Measurements from ENCODE around the gene LEMD3.
A peak's percentile ranks its signal among the peaks of the same experiment; 100 is the strongest.

Gene LEMD3

GRCh38 chr12:65169320-65170208 lies at the start of gene LEMD3:
Gene LEMD3, plus strand, starts transcription at chr12:65169583. Its CDS starts 14 bp downstream, at chr12:65169597.
- DNase-seq (ENCODE audit: low spot score), result peak; percentile 91

- DNase-seq (ENCODE audit: low spot score), result peak; percentile 77
Observed at GRCh38 chr12:65121049-65121955, 48.1 kb upstream of the LEMD3 start, which contains the start of gene WIF1. Gene WIF1, minus strand, starts transcription at chr12:65121305. Its CDS starts 114 bp downstream, at chr12:65121191.

GRCh38 chr12:65121956-65122469 lies 47.4 kb upstream of the LEMD3 start:
- no peak for DNase-seq (ENCODE audit: low spot score)

- DNase-seq (ENCODE audit: low spot score), result no peak
Observed at GRCh38 chr12:65122703-65123102, 46.7 kb upstream of the LEMD3 start.

GRCh38 chr12:65123435-65124063 lies 45.8 kb upstream of the LEMD3 start:
- DNase-seq (ENCODE audit: low spot score), result no peak

GRCh38 chr12:65125247-65125646 lies 44.1 kb upstream of the LEMD3 start:
- no peak for DNase-seq (ENCODE audit: low spot score)

- DNase-seq (ENCODE audit: low spot score), result no peak
Observed at GRCh38 chr12:65125975-65126374, 43.4 kb upstream of the LEMD3 start.

- no peak for DNase-seq (ENCODE audit: low spot score)
Observed at GRCh38 chr12:65126482-65126881, 42.9 kb upstream of the LEMD3 start.

- DNase-seq (ENCODE audit: low spot score), result no peak
Observed at GRCh38 chr12:65133879-65134278, 35.5 kb upstream of the LEMD3 start.

GRCh38 chr12:65139389-65139788 lies 30.0 kb upstream of the LEMD3 start:
- DNase-seq (ENCODE audit: low spot score), result no peak

GRCh38 chr12:65140738-65141137 lies 28.6 kb upstream of the LEMD3 start:
- no peak for DNase-seq (ENCODE audit: low spot score)

GRCh38 chr12:65147312-65147905 lies 22.0 kb upstream of the LEMD3 start:
- DNase-seq (ENCODE audit: low spot score), result no peak

GRCh38 chr12:65152012-65152411 lies 17.4 kb upstream of the LEMD3 start:
- DNase-seq (ENCODE audit: low spot score), result no peak

GRCh38 chr12:65152596-65152995 lies 16.8 kb upstream of the LEMD3 start:
- no peak for DNase-seq (ENCODE audit: low spot score)

- DNase-seq (ENCODE audit: low spot score), result no peak
Observed at GRCh38 chr12:65155784-65156183, 13.6 kb upstream of the LEMD3 start.

GRCh38 chr12:65156366-65156841 lies 13.0 kb upstream of the LEMD3 start:
- DNase-seq (ENCODE audit: low spot score), result no peak

GRCh38 chr12:65157091-65157490 lies 12.3 kb upstream of the LEMD3 start:
- DNase-seq (ENCODE audit: low spot score), result no peak

- DNase-seq (ENCODE audit: low spot score), result no peak
Observed at GRCh38 chr12:65162609-65163008, 6.8 kb upstream of the LEMD3 start.

- no peak for DNase-seq (ENCODE audit: low spot score)
Observed at GRCh38 chr12:65164244-65164643, 5.1 kb upstream of the LEMD3 start.

- no peak for DNase-seq (ENCODE audit: low spot score)
Observed at GRCh38 chr12:65164774-65165173, 4.6 kb upstream of the LEMD3 start.

- no peak for DNase-seq (ENCODE audit: low spot score)
Observed at GRCh38 chr12:65168681-65169319, 583 bp upstream of the LEMD3 start.

Data from left forelimb (tissue), 1 donor.